Left ventricle myocardium superior (tissue), 1 donor: ENCODE results near the gene SUFU. TPM values are rescaled to one million over a fixed set of nuclear protein-coding genes. Genes with fewer than 3 reads are reported as not detected.

ENCODE experiments used
- ATAC-seq: fragments of 200-7000 bp; cut with Tn5 transposase; one replicate; pipeline ENCODE4 v1.9.1; 2020; ENCODE audit warnings: mild to moderate bottlenecking, moderate library complexity
- DNase-seq: peaks from one replicate; pipeline ENCODE4 v3.0.0-alpha.2; 2020
- intact Hi-C: fragments of 100-400 bp; cut with micrococcal nuclease; formaldehyde crosslinking; loops from one replicate; pipeline ENCODE4 v1.11.0; 2022
- total RNA-seq: library from RNA; stranded (reverse); fragmentation: NEBNext Ultra II Directional; extraction: Animal tissue kit (Norgen Biotek cat#: 25700); gene quantifications from one replicate; pipeline ENCODE4 v1.2.1, GENCODE V29; 2021
- donor health status: DM: no; HTN: yes; CAD: no; lungs with severe emphysema.

Gene SUFU
- total RNA-seq, 1 donor from 2014 or later: 8.0 TPM

- DNase-seq (no peak), ATAC-seq (no peak)
- intact Hi-C loops: loop anchor here (10.0 kb wide), 2 partner anchors 77 to 187 kb away; partner anchors contain the start of genes ACTR1A, NFKB2 and SUFU
Measured at GRCh38 chr10:102581981-102582580, 78.3 kb downstream of the SUFU start.

- DNase-seq (peak; percentile 87), ATAC-seq (peak; percentile 94)
- intact Hi-C loops: loop anchor here (10.0 kb wide), 2 partner anchors 79 to 189 kb away; partner anchors contain the start of genes ACTR1A, NFKB2 and SUFU
Measured at GRCh38 chr10:102583435-102584417, 80.0 kb downstream of the SUFU start.

- intact Hi-C loops: loop anchor here (10.0 kb wide), 2 partner anchors 80 to 190 kb away; partner anchors contain the start of genes ACTR1A, NFKB2 and SUFU
- ATAC-seq (no peak), DNase-seq (no peak)
Measured at GRCh38 chr10:102585026-102585425, 81.3 kb downstream of the SUFU start.

GRCh38 chr10:102586858-102587257 lies 83.1 kb downstream of the SUFU start:
- ATAC-seq: no peak
- DNase-seq: no peak
- intact Hi-C loops: loop anchor here (10.0 kb wide), 2 partner anchors 82 to 192 kb away; partner anchors contain the start of genes ACTR1A, NFKB2 and SUFU

GRCh38 chr10:102588875-102589274 lies 85.1 kb downstream of the SUFU start:
- DNase-seq: no peak
- ATAC-seq: no peak
- intact Hi-C loops: loop anchor here (10.0 kb wide), 2 partner anchors 84 to 194 kb away; partner anchors contain the start of genes ACTR1A, NFKB2 and SUFU

GRCh38 chr10:102593074-102593803 lies 89.5 kb downstream of the SUFU start:
- DNase-seq (no peak), ATAC-seq (no peak)
- intact Hi-C loops: no loop called here

GRCh38 chr10:102593804-102594079 lies 90.0 kb downstream of the SUFU start:
- DNase-seq (no peak), ATAC-seq (no peak)
- intact Hi-C loops: no loop called here

- intact Hi-C loops: no loop called here
- ATAC-seq (no peak), DNase-seq (no peak)
Measured at GRCh38 chr10:102595293-102595692, 91.5 kb downstream of the SUFU start.

GRCh38 chr10:102595897-102596296 lies 92.1 kb downstream of the SUFU start:
- no peak for ATAC-seq
- DNase-seq: no peak
- intact Hi-C loops: no loop called here

- ATAC-seq (peak; percentile 67), DNase-seq (peak; percentile 50)
- intact Hi-C loops: no loop called here
Measured at GRCh38 chr10:102596506-102596971, 92.8 kb downstream of the SUFU start.

GRCh38 chr10:102597131-102597991 lies 93.6 kb downstream of the SUFU start:
- peak; percentile 72 for DNase-seq
- intact Hi-C loops: no loop called here
- peak; percentile 57 for ATAC-seq

- intact Hi-C loops: no loop called here
- no peak for DNase-seq
- ATAC-seq: no peak
Measured at GRCh38 chr10:102598243-102598642, 94.5 kb downstream of the SUFU start.

GRCh38 chr10:102599565-102600327 lies 96.0 kb downstream of the SUFU start:
- peak; percentile 59 for DNase-seq
- intact Hi-C loops: no loop called here
- ATAC-seq: peak; percentile 27

GRCh38 chr10:102600816-102601215 lies 97.0 kb downstream of the SUFU start:
- intact Hi-C loops: no loop called here
- ATAC-seq (no peak), DNase-seq (no peak)

GRCh38 chr10:102601639-102602038 lies 97.9 kb downstream of the SUFU start:
- DNase-seq (no peak), ATAC-seq (no peak)
- intact Hi-C loops: no loop called here

GRCh38 chr10:102602272-102603045 lies 98.7 kb downstream of the SUFU start:
- peak; percentile 61 for DNase-seq
- peak; percentile 72 for ATAC-seq
- intact Hi-C loops: no loop called here

GRCh38 chr10:102603946-102604345 lies 100.2 kb downstream of the SUFU start:
- intact Hi-C loops: no loop called here
- ATAC-seq (peak; percentile 53), DNase-seq (peak; percentile 41)
